GM12878 (cell line): ENCODE measurements around the gene RAP1A. TPM values are rescaled to one million over a fixed set of nuclear protein-coding genes. Genes with fewer than 3 reads are reported as not detected.
A peak's percentile ranks its signal among the peaks of the same experiment; 100 is the strongest.

Experiments
- BCL11A ChIP-seq: IDR thresholded peaks from 2 replicates; pipeline ENCODE4 v1.6.1; 2011; ENCODE audit warnings: low read depth, low read length
- BHLHE40 ChIP-seq, 2 experiments: fragments of 450-650 bp in 1 of 2; IDR thresholded peaks; 2 replicates each; pipeline ENCODE4 v1.6.1; 2011 to 2017; ENCODE audit warnings: low read depth in 2 of 2, borderline replicate concordance in 1 of 2, improper control_type of control experiment in 1 of 2, low read length in 1 of 2, mild to moderate bottlenecking in 1 of 2
- CBX3 ChIP-seq: fragments of 200-600 bp; sonication (generic); IDR thresholded peaks from 2 replicates; pipeline ENCODE4 v1.6.1; 2016; ENCODE audit warnings: low read depth, borderline replicate concordance
- EP300 ChIP-seq, 2 experiments: fragments of 150-350 bp in 1 of 2; IDR thresholded peaks; 2 replicates each; pipeline ENCODE4 v1.6.1; 2011 to 2012; ENCODE audit warnings: low read depth in 2 of 2, low read length in 2 of 2, borderline replicate concordance in 1 of 2, improper control_type of control experiment in 1 of 2, inconsistent platforms in 1 of 2; ENCODE audit not compliant: control insufficient read depth in 1 of 2
- HCFC1 ChIP-seq: fragments of 150-350 bp; IDR thresholded peaks from 2 replicates; pipeline ENCODE4 v1.6.1; 2014; ENCODE audit warnings: low read length
- HDGF ChIP-seq: fragments of 450-650 bp; IDR thresholded peaks from 2 replicates; pipeline ENCODE4 v1.6.1; 2016; ENCODE audit warnings: antibody characterized with exemption
- IKZF2 ChIP-seq, 2 experiments: fragments of 450-650 bp; IDR thresholded peaks; 2 replicates each; pipeline ENCODE4 v1.6.1; 2017; ENCODE audit warnings: mild to moderate bottlenecking in 2 of 2, moderate library complexity in 2 of 2
- JUNB ChIP-seq: IDR thresholded peaks from 2 replicates; pipeline ENCODE4 v1.6.1; 2016; ENCODE audit warnings: antibody characterized with exemption, mild to moderate bottlenecking
- MEF2A ChIP-seq: IDR thresholded peaks from 2 replicates; pipeline ENCODE4 v1.6.1; 2011; ENCODE audit warnings: low read depth, mild to moderate bottlenecking, low read length, moderate library complexity; ENCODE audit not compliant: insufficient read depth
- MXI1 ChIP-seq: fragments of 150-350 bp; IDR thresholded peaks from 2 replicates; pipeline ENCODE4 v1.6.1; 2011; ENCODE audit warnings: low read depth, mild to moderate bottlenecking, inconsistent platforms, low read length, improper control_type of control experiment
- MYB ChIP-seq: fragments of 150-350 bp; IDR thresholded peaks from 2 replicates; pipeline ENCODE4 v1.6.1; 2014; ENCODE audit warnings: mild to moderate bottlenecking, low read depth, low read length, borderline replicate concordance
- MYC ChIP-seq: IDR thresholded peaks from 2 replicates; pipeline ENCODE4 v1.6.1; 2011; ENCODE audit warnings: mild to moderate bottlenecking, low read length, moderate library complexity, inconsistent platforms; ENCODE audit not compliant: insufficient read depth, insufficient replicate concordance, insufficient read length, severe bottlenecking
- PAX8 ChIP-seq: fragments of 450-650 bp; IDR thresholded peaks from 2 replicates; pipeline ENCODE4 v1.6.1; 2017; ENCODE audit warnings: mild to moderate bottlenecking, moderate library complexity
- POLR2A ChIP-seq: IDR thresholded peaks from 2 replicates; pipeline ENCODE4 v1.6.1; 2011; ENCODE audit warnings: low read depth, mild to moderate bottlenecking, low read length
- POU2F2 ChIP-seq: IDR thresholded peaks from 3 replicates; pipeline ENCODE4 v1.6.1; 2011; ENCODE audit warnings: low read depth, mild to moderate bottlenecking, low read length, borderline replicate concordance
- RELA ChIP-seq: fragments of 450-650 bp; IDR thresholded peaks from 2 replicates; pipeline ENCODE4 v1.8.0; 2014; ENCODE audit warnings: borderline replicate concordance; ENCODE audit not compliant: partially characterized antibody
- SIX5 ChIP-seq: IDR thresholded peaks from 2 replicates; pipeline ENCODE4 v1.6.1; 2011; ENCODE audit warnings: mild to moderate bottlenecking, low read depth, low read length, moderate library complexity; ENCODE audit not compliant: severe bottlenecking
- SMC3 ChIP-seq: IDR thresholded peaks from 2 replicates; pipeline ENCODE4 v1.6.1; 2011; ENCODE audit warnings: low read length, improper control_type of control experiment, borderline replicate concordance
- SUPT20H ChIP-seq: IDR thresholded peaks from 2 replicates; pipeline ENCODE4 v1.6.1; 2011; ENCODE audit warnings: low read depth, mild to moderate bottlenecking, low read length, moderate library complexity, borderline replicate concordance; ENCODE audit not compliant: control insufficient read depth
- YY1 ChIP-seq: IDR thresholded peaks from 2 replicates; pipeline ENCODE4 v1.6.1; 2011; ENCODE audit warnings: low read depth, mild to moderate bottlenecking, low read length
- ZNF384 ChIP-seq: IDR thresholded peaks from 2 replicates; pipeline ENCODE4 v1.6.1; 2012; ENCODE audit warnings: low read depth, mild to moderate bottlenecking, low read length, improper control_type of control experiment, borderline replicate concordance
- polyA plus RNA-seq, 11 experiments: library from polyadenylated mRNA; depleted of rRNA in 4 of 11; unstranded in 6 of 11; stranded (reverse) in 5 of 11; fragments of >200 nt; fragmentation: Nextera tagmentation in 4 of 11; fragmentation: Illumina TruSeq in 1 of 11; extraction: Ambion mirVana in 4 of 11; extraction: Trizol in 1 of 11; gene quantifications; 1 replicate in 1 of 11; 2 replicates in 10 of 11; pipeline versions ENCODE4 v1.2.1 to v1.2.3, GENCODE V29; 2011 to 2016; ENCODE audit warnings: inconsistent platforms in 2 of 11, missing spikeins in 2 of 11, low read depth in 1 of 11
- total RNA-seq, 4 experiments: library from RNA; depleted of rRNA in 3 of 4; stranded (reverse); fragments of >200 nt in 3 of 4; fragmentation: Illumina TruSeq in 1 of 4; extraction: Trizol in 1 of 4; gene quantifications; 2 replicates each; pipeline versions ENCODE4 v1.2.1 to v1.2.3, GENCODE V29; 2013 to 2021
- TF ChIP-seq, protein P1 (sequence below): fragments of 450-650 bp; IDR thresholded peaks from 2 replicates; pipeline ENCODE4 v1.6.1; 2017; ENCODE audit warnings: mild to moderate bottlenecking, low read depth, inconsistent platforms; ENCODE audit not compliant: poor library complexity, severe bottlenecking
- TF ChIP-seq, protein P2 (sequence below): fragments of 450-650 bp; IDR thresholded peaks from 2 replicates; pipeline ENCODE4 v1.6.1; 2017; ENCODE audit warnings: mild to moderate bottlenecking, moderate library complexity
- TF ChIP-seq, protein P3 (sequence below): fragments of 450-650 bp; IDR thresholded peaks from 2 replicates; pipeline ENCODE4 v1.6.1; 2016; ENCODE audit warnings: mild to moderate bottlenecking

The RAP1A gene
- total and polyA plus RNA-seq, 10 of the 15 experiments (the other 5 are each of a cell fraction or from before 2014, with no cell fraction given) = 38.4 to 213 (median 86.0) TPM

- no peak for TF ChIP-seq SIX5
- TF ChIP-seq BCL11A = peak; percentile 95
- TF ChIP-seq IKZF2 (IDR thresholded peaks at IDR 0.05) = peak; percentile 96
- 0 out of 2 replicates have a peak, but pooled peaks have one; percentile 20 for TF ChIP-seq YY1
- TF ChIP-seq MYB = 0 out of 2 replicates have a peak, but pooled peaks have one; percentile 19
- TF ChIP-seq POU2F2 = peak; percentile 93
- TF ChIP-seq SMC3 = peak; percentile 42; the same call in 1 of the 2 replicates
- TF ChIP-seq, protein P1, sequence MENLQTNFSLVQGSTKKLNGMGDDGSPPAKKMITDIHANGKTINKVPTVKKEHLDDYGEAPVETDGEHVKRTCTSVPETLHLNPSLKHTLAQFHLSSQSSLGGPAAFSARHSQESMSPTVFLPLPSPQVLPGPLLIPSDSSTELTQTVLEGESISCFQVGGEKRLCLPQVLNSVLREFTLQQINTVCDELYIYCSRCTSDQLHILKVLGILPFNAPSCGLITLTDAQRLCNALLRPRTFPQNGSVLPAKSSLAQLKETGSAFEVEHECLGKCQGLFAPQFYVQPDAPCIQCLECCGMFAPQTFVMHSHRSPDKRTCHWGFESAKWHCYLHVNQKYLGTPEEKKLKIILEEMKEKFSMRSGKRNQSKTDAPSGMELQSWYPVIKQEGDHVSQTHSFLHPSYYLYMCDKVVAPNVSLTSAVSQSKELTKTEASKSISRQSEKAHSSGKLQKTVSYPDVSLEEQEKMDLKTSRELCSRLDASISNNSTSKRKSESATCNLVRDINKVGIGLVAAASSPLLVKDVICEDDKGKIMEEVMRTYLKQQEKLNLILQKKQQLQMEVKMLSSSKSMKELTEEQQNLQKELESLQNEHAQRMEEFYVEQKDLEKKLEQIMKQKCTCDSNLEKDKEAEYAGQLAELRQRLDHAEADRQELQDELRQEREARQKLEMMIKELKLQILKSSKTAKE = peak; percentile 86
- TF ChIP-seq, protein P2, sequence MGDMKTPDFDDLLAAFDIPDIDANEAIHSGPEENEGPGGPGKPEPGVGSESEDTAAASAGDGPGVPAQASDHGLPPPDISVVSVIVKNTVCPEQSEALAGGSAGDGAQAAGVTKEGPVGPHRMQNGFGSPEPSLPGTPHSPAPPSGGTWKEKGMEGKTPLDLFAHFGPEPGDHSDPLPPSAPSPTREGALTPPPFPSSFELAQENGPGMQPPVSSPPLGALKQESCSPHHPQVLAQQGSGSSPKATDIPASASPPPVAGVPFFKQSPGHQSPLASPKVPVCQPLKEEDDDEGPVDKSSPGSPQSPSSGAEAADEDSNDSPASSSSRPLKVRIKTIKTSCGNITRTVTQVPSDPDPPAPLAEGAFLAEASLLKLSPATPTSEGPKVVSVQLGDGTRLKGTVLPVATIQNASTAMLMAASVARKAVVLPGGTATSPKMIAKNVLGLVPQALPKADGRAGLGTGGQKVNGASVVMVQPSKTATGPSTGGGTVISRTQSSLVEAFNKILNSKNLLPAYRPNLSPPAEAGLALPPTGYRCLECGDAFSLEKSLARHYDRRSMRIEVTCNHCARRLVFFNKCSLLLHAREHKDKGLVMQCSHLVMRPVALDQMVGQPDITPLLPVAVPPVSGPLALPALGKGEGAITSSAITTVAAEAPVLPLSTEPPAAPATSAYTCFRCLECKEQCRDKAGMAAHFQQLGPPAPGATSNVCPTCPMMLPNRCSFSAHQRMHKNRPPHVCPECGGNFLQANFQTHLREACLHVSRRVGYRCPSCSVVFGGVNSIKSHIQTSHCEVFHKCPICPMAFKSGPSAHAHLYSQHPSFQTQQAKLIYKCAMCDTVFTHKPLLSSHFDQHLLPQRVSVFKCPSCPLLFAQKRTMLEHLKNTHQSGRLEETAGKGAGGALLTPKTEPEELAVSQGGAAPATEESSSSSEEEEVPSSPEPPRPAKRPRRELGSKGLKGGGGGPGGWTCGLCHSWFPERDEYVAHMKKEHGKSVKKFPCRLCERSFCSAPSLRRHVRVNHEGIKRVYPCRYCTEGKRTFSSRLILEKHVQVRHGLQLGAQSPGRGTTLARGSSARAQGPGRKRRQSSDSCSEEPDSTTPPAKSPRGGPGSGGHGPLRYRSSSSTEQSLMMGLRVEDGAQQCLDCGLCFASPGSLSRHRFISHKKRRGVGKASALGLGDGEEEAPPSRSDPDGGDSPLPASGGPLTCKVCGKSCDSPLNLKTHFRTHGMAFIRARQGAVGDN = peak; percentile 59
- peak; percentile 91 for TF ChIP-seq MEF2A
- TF ChIP-seq MXI1 = peak; percentile 33; the same call in 1 of the 2 replicates
- peak; percentile 79 to 80 for TF ChIP-seq BHLHE40 (IDR thresholded peaks at IDR 0.05; ENCODE audit: borderline replicate concordance in 1 of 2, low read depth in 2 of 2, low read length in 1 of 2)
- peak; percentile 72 for TF ChIP-seq HDGF
- TF ChIP-seq RELA = no peak
- no peak for TF ChIP-seq SUPT20H
- no peak for TF ChIP-seq HCFC1
- no peak for TF ChIP-seq MYC
- TF ChIP-seq ZNF384 = no peak
- TF ChIP-seq, protein P3, sequence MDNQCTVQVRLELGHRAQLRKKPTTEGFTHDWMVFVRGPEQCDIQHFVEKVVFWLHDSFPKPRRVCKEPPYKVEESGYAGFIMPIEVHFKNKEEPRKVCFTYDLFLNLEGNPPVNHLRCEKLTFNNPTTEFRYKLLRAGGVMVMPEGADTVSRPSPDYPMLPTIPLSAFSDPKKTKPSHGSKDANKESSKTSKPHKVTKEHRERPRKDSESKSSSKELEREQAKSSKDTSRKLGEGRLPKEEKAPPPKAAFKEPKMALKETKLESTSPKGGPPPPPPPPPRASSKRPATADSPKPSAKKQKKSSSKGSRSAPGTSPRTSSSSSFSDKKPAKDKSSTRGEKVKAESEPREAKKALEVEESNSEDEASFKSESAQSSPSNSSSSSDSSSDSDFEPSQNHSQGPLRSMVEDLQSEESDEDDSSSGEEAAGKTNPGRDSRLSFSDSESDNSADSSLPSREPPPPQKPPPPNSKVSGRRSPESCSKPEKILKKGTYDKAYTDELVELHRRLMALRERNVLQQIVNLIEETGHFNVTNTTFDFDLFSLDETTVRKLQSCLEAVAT = peak; percentile 54
- no peak for TF ChIP-seq CBX3
- TF ChIP-seq JUNB = peak; percentile 94
- TF ChIP-seq POLR2A = peak; percentile 35
- TF ChIP-seq PAX8 = no peak
- TF ChIP-seq EP300 (IDR thresholded peaks at IDR 0.05; ENCODE audit: borderline replicate concordance in 1 of 2, control insufficient read depth in 1 of 2, low read depth in 2 of 2, low read length in 2 of 2) = peak; percentile 87 to 97
Observed at GRCh38 chr1:111600886-111601386, 18.7 kb upstream of the RAP1A start (continued).
